Measurements from ENCODE around the gene TRIM52.
"Not testable (repeated sequence)": the region's sequence is repeated elsewhere in the genome, so short reads cannot be mapped to it uniquely, and the experiment has no call there.

- TF ChIP-seq BCLAF1 (IDR thresholded peaks at IDR 0.05); ATF7 (IDR thresholded peaks at IDR 0.05); ATF7 (CRISPR knock-in tag; IDR thresholded peaks at IDR 0.05); KLF16 (CRISPR knock-in tag; IDR thresholded peaks at IDR 0.05); HOMEZ (CRISPR knock-in tag; IDR thresholded peaks at IDR 0.05; ENCODE audit: low read depth); ZSCAN20 (CRISPR knock-in tag; IDR thresholded peaks at IDR 0.05; ENCODE audit: borderline replicate concordance); ZNF10 (CRISPR knock-in tag; IDR thresholded peaks at IDR 0.05; ENCODE audit: borderline replicate concordance, low read depth); NCOA2 (CRISPR knock-in tag; IDR thresholded peaks at IDR 0.05); ADNP (CRISPR knock-in tag; IDR thresholded peaks at IDR 0.05); ZKSCAN1 (IDR thresholded peaks at IDR 0.05; ENCODE audit: low read length); PHF20 (CRISPR knock-in tag; IDR thresholded peaks at IDR 0.05); ELF1 (CRISPR knock-in tag; IDR thresholded peaks at IDR 0.05): not testable (repeated sequence)
Observed at GRCh38 chr5:181209006-181209405, 51.9 kb downstream of the TRIM52 start.

Measured in HepG2 (cell line).